Right lobe of liver (tissue), 6 donors: ENCODE measurements around the gene ZBTB26. TPM values are rescaled to one million over a fixed set of nuclear protein-coding genes. Genes with fewer than 3 reads are reported as not detected.

Experiments
- ATAC-seq, 4 donors: fragments of 200-7000 bp; cut with Tn5 transposase; one replicate each; pipeline ENCODE4 v1.9.1; 2020; ENCODE audit warnings: mild to moderate bottlenecking in 4 of 4, moderate library complexity in 4 of 4
- DNase-seq, 3 donors: peaks; one replicate each; pipeline ENCODE4 v3.0.0-alpha.2; 2020
- H3K27ac ChIP-seq, 3 donors: fragments of 200-600 bp; one replicate each; pipeline ENCODE4 v1.8.0; 2022
- H3K27me3 ChIP-seq, 2 donors: fragments of 200-600 bp; one replicate each; pipeline ENCODE4 v1.8.0; 2022
- H3K36me3 ChIP-seq, 4 donors: fragments of 200-600 bp; sonication (generic) in 1 of 4; one replicate each; pipeline versions ENCODE4 v1.5.1 to v1.8.0; 2017 to 2022; ENCODE audit warnings: control low read depth in 1 of 4
- H3K4me1 ChIP-seq, 4 donors: fragments of 200-600 bp; sonication (generic) in 1 of 4; one replicate each; pipeline versions ENCODE4 v1.5.1 to v1.8.0; 2017 to 2022; ENCODE audit warnings: control low read depth in 1 of 4
- H3K4me3 ChIP-seq, 3 donors: fragments of 200-600 bp; one replicate each; pipeline ENCODE4 v1.8.0; 2022
- H3K9me3 ChIP-seq, 4 donors: fragments of 200-600 bp; sonication (generic) in 1 of 4; one replicate each; pipeline versions ENCODE4 v1.5.1 to v1.8.0; 2017 to 2022; ENCODE audit warnings: control low read depth in 1 of 4
- CTCF ChIP-seq, 4 donors: fragments of 200-600 bp in 3 of 4; fragments of 450-650 bp in 1 of 4; IDR thresholded peaks; one replicate each; pipeline versions ENCODE4 v1.5.1 to v1.8.0; 2016 to 2022; ENCODE audit warnings: antibody characterized with exemption in 4 of 4, mild to moderate bottlenecking in 2 of 4
- POLR2A ChIP-seq: fragments of 450-650 bp; IDR thresholded peaks from one replicate; pipeline ENCODE4 v1.6.1; 2017; ENCODE audit warnings: antibody characterized with exemption, mild to moderate bottlenecking
- WGBS: methylation state at CpG from one replicate; pipeline ENCODE4 v1.1.6; 2018; ENCODE audit warnings: low coverage, low lambda C conversion rate; ENCODE audit not compliant: insufficient coverage; ENCODE audit errors: missing lambda C conversion rate; 5-methylcytosine and 5-hydroxymethylcytosine counted together
- intact Hi-C, 2 donors: fragments of 100-400 bp; cut with DNase I; formaldehyde crosslinking; loops; one replicate each; pipeline versions ENCODE4 v1.11.2 to v1.14.1; 2022
- total RNA-seq, 6 experiments: library from RNA; depleted of rRNA in 2 of 6; stranded (reverse); fragments of >200 nt in 2 of 6; fragmentation: NEBNext Ultra II Directional in 3 of 6; extraction: Animal tissue kit (Norgen Biotek cat#: 25700) in 3 of 6; gene quantifications; one replicate each; pipeline versions ENCODE4 v1.1.0 to v1.2.4, GENCODE V29; 2016 to 2023
- donor health status: DM: no; HTN: yes; CAD: no.
- donor health status: DM: no; HTN: no; CAD: no.
- donor health status: DM: no; HTN: no; CAD: no.
- donor health status: DM: no; HTN: yes; CAD: no.
- donor health status: DM: no; HTN: yes; CAD: no.

Gene ZBTB26
- total RNA-seq, 6 experiments from 2014 or later, result 1.2 to 2.3 (median 1.4) TPM

GRCh38 chr9:122955961-122956360 is 24.6 kb upstream of the ZBTB26 start:
- Histone ChIP-seq H3K4me3 (no peak overlapping the region), H3K27me3 (no peaks in the 10 kb centered on the region), H3K9me3 (no peaks in the 10 kb centered on the region), H3K27ac (no peak overlapping the region), H3K4me1 (peaks cover 0 to 7% (median 2%) of the 10 kb centered on the region in 4 donors), H3K36me3 (no peaks in the 10 kb centered on the region)
- intact Hi-C loops, result no loop called here
- no peak for ATAC-seq
- TF ChIP-seq CTCF (IDR thresholded peaks at IDR 0.05) (no peak), POLR2A (no peak)
- no peak for DNase-seq

DNA sequence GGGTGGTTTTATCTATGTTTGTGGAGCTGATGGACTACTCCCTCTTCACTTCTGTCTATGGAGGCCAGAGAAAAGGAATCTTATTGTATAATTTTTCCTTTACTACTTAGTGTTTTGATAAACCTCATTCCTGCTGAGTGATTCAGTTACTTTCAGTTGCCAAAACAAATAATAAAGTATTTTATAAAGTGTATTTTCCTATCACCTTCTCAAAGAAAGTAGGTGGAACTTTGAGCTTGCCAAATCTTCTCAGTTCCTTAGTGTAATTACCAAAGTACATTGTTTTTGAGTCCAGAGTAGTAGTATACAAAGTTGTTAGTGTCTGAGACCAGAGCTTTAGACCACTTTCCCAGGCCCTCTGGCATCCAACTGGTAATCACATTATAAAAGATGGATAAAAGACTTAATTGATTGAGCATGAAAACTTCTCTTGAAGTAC is 23.0 kb upstream of the ZBTB26 start:
- Histone ChIP-seq H3K27ac (no peak overlapping the region), H3K4me1 (peaks cover 0 to 7% (median 2%) of the 10 kb centered on the region in 4 donors), H3K4me3 (no peak overlapping the region), H3K27me3 (no peaks in the 10 kb centered on the region), H3K9me3 (no peaks in the 10 kb centered on the region), H3K36me3 (no peaks in the 10 kb centered on the region)
- ATAC-seq (no peak), DNase-seq (no peak)
- intact Hi-C loops, result no loop called here
- TF ChIP-seq CTCF (IDR thresholded peaks at IDR 0.05) (no peak), POLR2A (no peak)

GRCh38 chr9:122951056-122951455 is 19.7 kb upstream of the ZBTB26 start:
- ATAC-seq, result no peak
- Histone ChIP-seq H3K4me1 (peaks cover 0 to 7% (median 2%) of the 10 kb centered on the region in 4 donors), H3K36me3 (no peaks in the 10 kb centered on the region), H3K27me3 (no peaks in the 10 kb centered on the region), H3K4me3 (no peak overlapping the region), H3K27ac (no peak overlapping the region), H3K9me3 (no peaks in the 10 kb centered on the region)
- 100% methylated on average over 1 of the region's 1 CpG for WGBS
- intact Hi-C loops, result no loop called here
- TF ChIP-seq CTCF (IDR thresholded peaks at IDR 0.05), result no peak
- TF ChIP-seq POLR2A, result no peak
- DNase-seq, result no peak

DNA sequence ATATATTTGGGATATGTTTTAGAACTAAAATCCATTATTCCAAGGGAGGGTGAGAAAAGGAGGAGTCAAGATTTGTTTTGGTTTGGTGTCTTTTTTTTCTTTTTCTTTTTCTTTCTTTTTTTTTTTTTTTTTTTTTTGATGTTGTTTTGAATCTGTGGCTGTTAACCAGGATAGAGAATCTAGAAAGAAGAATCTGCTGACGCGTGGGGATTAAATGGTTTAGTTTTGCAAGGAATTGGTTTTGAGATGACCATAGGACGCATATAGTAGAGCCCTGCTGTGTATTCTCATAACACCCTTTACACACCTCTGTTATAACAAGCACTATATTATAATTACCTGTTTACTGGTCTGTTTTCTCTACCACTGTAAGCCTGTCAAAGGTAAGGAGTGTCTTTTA is 19.0 kb upstream of the ZBTB26 start:
- H3K27ac ChIP-seq, result no peak overlapping the region
- peaks cover 0 to 7% (median under 1%) of the 10 kb centered on the region in 4 donors for H3K4me1 ChIP-seq
- H3K27me3 ChIP-seq, result no peaks in the 10 kb centered on the region
- H3K9me3 ChIP-seq, result no peaks in the 10 kb centered on the region
- no peak for ATAC-seq
- TF ChIP-seq CTCF (IDR thresholded peaks at IDR 0.05) (no peak), POLR2A (no peak)
- no peak overlapping the region for H3K4me3 ChIP-seq
- no peak for DNase-seq
- WGBS, result 90% methylated on average over 3 of the region's 3 CpGs
- H3K36me3 ChIP-seq, result no peaks in the 10 kb centered on the region
- intact Hi-C loops, result no loop called here

GRCh38 chr9:122949696-122950095 is 18.4 kb upstream of the ZBTB26 start:
- intact Hi-C loops, result no loop called here
- ATAC-seq, result no peak
- Histone ChIP-seq H3K9me3 (no peaks in the 10 kb centered on the region), H3K27me3 (no peaks in the 10 kb centered on the region), H3K36me3 (no peaks in the 10 kb centered on the region), H3K4me1 (peaks cover 0 to 4% (median 0%) of the 10 kb centered on the region in 4 donors), H3K27ac (no peak overlapping the region), H3K4me3 (no peak overlapping the region)
- DNase-seq, result no peak
- TF ChIP-seq POLR2A (no peak), CTCF (IDR thresholded peaks at IDR 0.05) (no peak)
- WGBS, result 100% methylated on average over 1 of the region's 1 CpG
